Measurements from ENCODE around the gene BCL11B. TPM values are rescaled to one million over a fixed set of nuclear protein-coding genes. Genes with fewer than 3 reads are reported as not detected.

Gene BCL11B
- total and polyA plus RNA-seq, 10 of the 15 experiments (the other 5 are each of a cell fraction or from before 2014, with no cell fraction given): 0.38 to 5.5 (median 1.3) TPM

DNA sequence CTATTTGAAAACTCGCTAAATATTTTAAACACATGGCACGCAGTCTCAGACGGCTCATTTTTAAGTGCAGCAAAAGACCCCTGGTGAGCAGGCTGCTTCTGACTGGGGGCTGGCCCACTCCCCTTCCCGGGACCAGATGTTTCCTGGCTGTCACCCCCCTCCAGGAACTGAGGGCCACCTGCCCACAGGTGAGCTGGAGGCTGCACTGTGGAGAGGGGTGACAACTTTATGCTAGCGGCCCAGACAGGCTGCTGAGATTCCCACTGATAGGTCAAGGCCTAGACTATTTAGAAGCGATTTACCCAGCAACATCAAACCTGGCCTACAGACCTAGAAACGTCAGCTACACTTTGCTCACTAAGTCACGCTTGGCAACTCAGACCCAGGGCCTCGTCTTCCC is 92.1 kb downstream of the BCL11B start:
- H3K4me1 ChIP-seq (ENCODE audit: control insufficient read depth, insufficient read depth, low read length): no peaks in the 10 kb centered on the region
- H3K27ac ChIP-seq (ENCODE audit: control insufficient read depth, insufficient read depth): no peak overlapping the region
- SMC1A ChIA-PET (ENCODE audit: uncharacterized antibody, unreplicated experiment): no interaction called here
- no peaks in the 10 kb centered on the region for H4K20me1 ChIP-seq (ENCODE audit: control insufficient read depth, insufficient read depth)
- H3K4me3 ChIP-seq: no peak overlapping the region
- in situ Hi-C loops (cut with MboI): no loop called here
- POLR2A ChIA-PET: no interaction called here
- FAIRE-seq (no peak), DNase-seq (ENCODE audit: low read depth, low spot score) (no peak), ATAC-seq (no peak)
- no peak overlapping the region for H3K9ac ChIP-seq (ENCODE audit: control insufficient read depth, insufficient read depth, low read length)
- H3K4me2 ChIP-seq (ENCODE audit: control insufficient read depth, insufficient read depth): no peak overlapping the region
- 36% methylated on average over 9 of the region's 9 CpGs for WGBS (ENCODE audit: insufficient coverage, insufficient replicate concordance, low lambda C conversion rate, missing lambda C conversion rate)
- no peak overlapping the region for H2AFZ ChIP-seq (ENCODE audit: control insufficient read depth, low read depth, low read length)
- RAD21 ChIA-PET (ENCODE audit: unreplicated experiment): no interaction called here
- intact Hi-C loops (cut with micrococcal nuclease; ENCODE audit: unreplicated experiment): no loop called here
- no peaks in the 10 kb centered on the region for H3K27me3 ChIP-seq (replicated peaks in 1 of 2; ENCODE audit: control insufficient read depth in 2 of 2, insufficient read depth in 2 of 2, low read length in 1 of 2)
- H3K9me3 ChIP-seq (replicated peaks; ENCODE audit: control insufficient read depth, insufficient read depth, low read length): no peaks in the 10 kb centered on the region; the same call in 2 of the 3 replicates
- no peaks in the 10 kb centered on the region for H3K79me2 ChIP-seq (ENCODE audit: control insufficient read depth, insufficient read depth, low read length)
- BruUV-seq (replicated peaks): no TSS peak
- CTCF ChIA-PET: no interaction called here
- H3K36me3 ChIP-seq (ENCODE audit: control insufficient read depth in 2 of 2, insufficient read depth in 2 of 2, low read length in 1 of 2): no peaks in the 10 kb centered on the region
- no peak for TF ChIP-seq KDM1A (IDR thresholded peaks at IDR 0.05; ENCODE audit: borderline replicate concordance)
- no peak for TF ChIP-seq IKZF1 (conservative IDR thresholded peaks at IDR 0.05)
- no peak for TF ChIP-seq RAD21 (IDR thresholded peaks at IDR 0.05; ENCODE audit: insufficient read depth, low read depth, low read length)
- TF ChIP-seq, protein P1, sequence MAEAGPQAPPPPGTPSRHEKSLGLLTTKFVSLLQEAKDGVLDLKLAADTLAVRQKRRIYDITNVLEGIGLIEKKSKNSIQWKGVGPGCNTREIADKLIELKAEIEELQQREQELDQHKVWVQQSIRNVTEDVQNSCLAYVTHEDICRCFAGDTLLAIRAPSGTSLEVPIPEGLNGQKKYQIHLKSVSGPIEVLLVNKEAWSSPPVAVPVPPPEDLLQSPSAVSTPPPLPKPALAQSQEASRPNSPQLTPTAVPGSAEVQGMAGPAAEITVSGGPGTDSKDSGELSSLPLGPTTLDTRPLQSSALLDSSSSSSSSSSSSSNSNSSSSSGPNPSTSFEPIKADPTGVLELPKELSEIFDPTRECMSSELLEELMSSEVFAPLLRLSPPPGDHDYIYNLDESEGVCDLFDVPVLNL (IDR thresholded peaks at IDR 0.05; ENCODE audit: low read depth, low read length): no peak
- no peak for TF ChIP-seq ZNF384 (IDR thresholded peaks at IDR 0.05; ENCODE audit: borderline replicate concordance, low read depth, low read length)
- no peak for TF ChIP-seq GATAD2B (conservative IDR thresholded peaks at IDR 0.05; ENCODE audit: low read depth)
- TF ChIP-seq, protein P2, sequence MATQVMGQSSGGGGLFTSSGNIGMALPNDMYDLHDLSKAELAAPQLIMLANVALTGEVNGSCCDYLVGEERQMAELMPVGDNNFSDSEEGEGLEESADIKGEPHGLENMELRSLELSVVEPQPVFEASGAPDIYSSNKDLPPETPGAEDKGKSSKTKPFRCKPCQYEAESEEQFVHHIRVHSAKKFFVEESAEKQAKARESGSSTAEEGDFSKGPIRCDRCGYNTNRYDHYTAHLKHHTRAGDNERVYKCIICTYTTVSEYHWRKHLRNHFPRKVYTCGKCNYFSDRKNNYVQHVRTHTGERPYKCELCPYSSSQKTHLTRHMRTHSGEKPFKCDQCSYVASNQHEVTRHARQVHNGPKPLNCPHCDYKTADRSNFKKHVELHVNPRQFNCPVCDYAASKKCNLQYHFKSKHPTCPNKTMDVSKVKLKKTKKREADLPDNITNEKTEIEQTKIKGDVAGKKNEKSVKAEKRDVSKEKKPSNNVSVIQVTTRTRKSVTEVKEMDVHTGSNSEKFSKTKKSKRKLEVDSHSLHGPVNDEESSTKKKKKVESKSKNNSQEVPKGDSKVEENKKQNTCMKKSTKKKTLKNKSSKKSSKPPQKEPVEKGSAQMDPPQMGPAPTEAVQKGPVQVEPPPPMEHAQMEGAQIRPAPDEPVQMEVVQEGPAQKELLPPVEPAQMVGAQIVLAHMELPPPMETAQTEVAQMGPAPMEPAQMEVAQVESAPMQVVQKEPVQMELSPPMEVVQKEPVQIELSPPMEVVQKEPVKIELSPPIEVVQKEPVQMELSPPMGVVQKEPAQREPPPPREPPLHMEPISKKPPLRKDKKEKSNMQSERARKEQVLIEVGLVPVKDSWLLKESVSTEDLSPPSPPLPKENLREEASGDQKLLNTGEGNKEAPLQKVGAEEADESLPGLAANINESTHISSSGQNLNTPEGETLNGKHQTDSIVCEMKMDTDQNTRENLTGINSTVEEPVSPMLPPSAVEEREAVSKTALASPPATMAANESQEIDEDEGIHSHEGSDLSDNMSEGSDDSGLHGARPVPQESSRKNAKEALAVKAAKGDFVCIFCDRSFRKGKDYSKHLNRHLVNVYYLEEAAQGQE (IDR thresholded peaks at IDR 0.05; ENCODE audit: low read depth, low read length): no peak
- TF ChIP-seq FOS (IDR thresholded peaks at IDR 0.05; ENCODE audit: borderline replicate concordance, extremely low read depth, insufficient read length): no peak
- TF ChIP-seq, protein P3, sequence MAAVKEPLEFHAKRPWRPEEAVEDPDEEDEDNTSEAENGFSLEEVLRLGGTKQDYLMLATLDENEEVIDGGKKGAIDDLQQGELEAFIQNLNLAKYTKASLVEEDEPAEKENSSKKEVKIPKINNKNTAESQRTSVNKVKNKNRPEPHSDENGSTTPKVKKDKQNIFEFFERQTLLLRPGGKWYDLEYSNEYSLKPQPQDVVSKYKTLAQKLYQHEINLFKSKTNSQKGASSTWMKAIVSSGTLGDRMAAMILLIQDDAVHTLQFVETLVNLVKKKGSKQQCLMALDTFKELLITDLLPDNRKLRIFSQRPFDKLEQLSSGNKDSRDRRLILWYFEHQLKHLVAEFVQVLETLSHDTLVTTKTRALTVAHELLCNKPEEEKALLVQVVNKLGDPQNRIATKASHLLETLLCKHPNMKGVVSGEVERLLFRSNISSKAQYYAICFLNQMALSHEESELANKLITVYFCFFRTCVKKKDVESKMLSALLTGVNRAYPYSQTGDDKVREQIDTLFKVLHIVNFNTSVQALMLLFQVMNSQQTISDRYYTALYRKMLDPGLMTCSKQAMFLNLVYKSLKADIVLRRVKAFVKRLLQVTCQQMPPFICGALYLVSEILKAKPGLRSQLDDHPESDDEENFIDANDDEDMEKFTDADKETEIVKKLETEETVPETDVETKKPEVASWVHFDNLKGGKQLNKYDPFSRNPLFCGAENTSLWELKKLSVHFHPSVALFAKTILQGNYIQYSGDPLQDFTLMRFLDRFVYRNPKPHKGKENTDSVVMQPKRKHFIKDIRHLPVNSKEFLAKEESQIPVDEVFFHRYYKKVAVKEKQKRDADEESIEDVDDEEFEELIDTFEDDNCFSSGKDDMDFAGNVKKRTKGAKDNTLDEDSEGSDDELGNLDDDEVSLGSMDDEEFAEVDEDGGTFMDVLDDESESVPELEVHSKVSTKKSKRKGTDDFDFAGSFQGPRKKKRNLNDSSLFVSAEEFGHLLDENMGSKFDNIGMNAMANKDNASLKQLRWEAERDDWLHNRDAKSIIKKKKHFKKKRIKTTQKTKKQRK (IDR thresholded peaks at IDR 0.05; ENCODE audit: low read depth, low read length): no peak
- TF ChIP-seq, protein P4, sequence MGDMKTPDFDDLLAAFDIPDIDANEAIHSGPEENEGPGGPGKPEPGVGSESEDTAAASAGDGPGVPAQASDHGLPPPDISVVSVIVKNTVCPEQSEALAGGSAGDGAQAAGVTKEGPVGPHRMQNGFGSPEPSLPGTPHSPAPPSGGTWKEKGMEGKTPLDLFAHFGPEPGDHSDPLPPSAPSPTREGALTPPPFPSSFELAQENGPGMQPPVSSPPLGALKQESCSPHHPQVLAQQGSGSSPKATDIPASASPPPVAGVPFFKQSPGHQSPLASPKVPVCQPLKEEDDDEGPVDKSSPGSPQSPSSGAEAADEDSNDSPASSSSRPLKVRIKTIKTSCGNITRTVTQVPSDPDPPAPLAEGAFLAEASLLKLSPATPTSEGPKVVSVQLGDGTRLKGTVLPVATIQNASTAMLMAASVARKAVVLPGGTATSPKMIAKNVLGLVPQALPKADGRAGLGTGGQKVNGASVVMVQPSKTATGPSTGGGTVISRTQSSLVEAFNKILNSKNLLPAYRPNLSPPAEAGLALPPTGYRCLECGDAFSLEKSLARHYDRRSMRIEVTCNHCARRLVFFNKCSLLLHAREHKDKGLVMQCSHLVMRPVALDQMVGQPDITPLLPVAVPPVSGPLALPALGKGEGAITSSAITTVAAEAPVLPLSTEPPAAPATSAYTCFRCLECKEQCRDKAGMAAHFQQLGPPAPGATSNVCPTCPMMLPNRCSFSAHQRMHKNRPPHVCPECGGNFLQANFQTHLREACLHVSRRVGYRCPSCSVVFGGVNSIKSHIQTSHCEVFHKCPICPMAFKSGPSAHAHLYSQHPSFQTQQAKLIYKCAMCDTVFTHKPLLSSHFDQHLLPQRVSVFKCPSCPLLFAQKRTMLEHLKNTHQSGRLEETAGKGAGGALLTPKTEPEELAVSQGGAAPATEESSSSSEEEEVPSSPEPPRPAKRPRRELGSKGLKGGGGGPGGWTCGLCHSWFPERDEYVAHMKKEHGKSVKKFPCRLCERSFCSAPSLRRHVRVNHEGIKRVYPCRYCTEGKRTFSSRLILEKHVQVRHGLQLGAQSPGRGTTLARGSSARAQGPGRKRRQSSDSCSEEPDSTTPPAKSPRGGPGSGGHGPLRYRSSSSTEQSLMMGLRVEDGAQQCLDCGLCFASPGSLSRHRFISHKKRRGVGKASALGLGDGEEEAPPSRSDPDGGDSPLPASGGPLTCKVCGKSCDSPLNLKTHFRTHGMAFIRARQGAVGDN (IDR thresholded peaks at IDR 0.05): no peak
- no peak for TF ChIP-seq CBX5 (IDR thresholded peaks at IDR 0.05; ENCODE audit: low read depth)
- no peak for TF ChIP-seq SRF (IDR thresholded peaks at IDR 0.05; ENCODE audit: low read depth in 2 of 2, low read length in 2 of 2)
